K562 (cell line): ENCODE measurements around the gene PRPF6. TPM values are rescaled to one million over a fixed set of nuclear protein-coding genes. Genes with fewer than 3 reads are reported as not detected.

Source experiments
- ARID3A ChIP-seq: IDR thresholded peaks from 2 replicates; pipeline ENCODE4 v1.6.1; 2012; ENCODE audit warnings: low read depth, low read length, improper control_type of control experiment, borderline replicate concordance
- MAZ ChIP-seq, 2 experiments: fragments of 450-650 bp in 1 of 2; sonication (generic) in 1 of 2; formaldehyde crosslinking; IDR thresholded peaks in 1 of 2; conservative IDR thresholded peaks in 1 of 2; 2 replicates each; pipeline versions ENCODE4 v1.4.0 to v1.5.0; 2020; ENCODE audit warnings: mild to moderate bottlenecking in 1 of 2, missing genetic modification reagents in 1 of 2
- MNT ChIP-seq, 2 experiments: fragments of 450-650 bp; conservative IDR thresholded peaks; 2 replicates each; pipeline ENCODE4 v1.6.1; 2017; ENCODE audit warnings: mild to moderate bottlenecking in 2 of 2, moderate library complexity in 2 of 2
- RBFOX2 ChIP-seq: fragments of 200-400 bp; formaldehyde crosslinking; IDR thresholded peaks from 2 replicates; pipeline ENCODE4 v1.6.1; 2017; ENCODE audit warnings: low read depth, mild to moderate bottlenecking, low read length, moderate library complexity
- RERE ChIP-seq: sonication (generic); formaldehyde crosslinking; IDR thresholded peaks from 2 replicates; pipeline ENCODE4 v1.8.0; 2023; ENCODE audit warnings: missing genetic modification reagents, mild to moderate bottlenecking, borderline replicate concordance
- TBP ChIP-seq: optimal IDR thresholded peaks from 2 replicates; pipeline ENCODE3; 2011; ENCODE audit warnings: low read depth, low read length, improper control_type of control experiment
- ZNF146 ChIP-seq: IDR thresholded peaks from one replicate; pipeline ENCODE4 v1.6.1; 2018; ENCODE audit warnings: missing compliant biosample characterization; ENCODE audit not compliant: unreplicated experiment
- ZNF316 ChIP-seq: fragments of 450-650 bp; IDR thresholded peaks from 2 replicates; pipeline ENCODE4 v1.6.1; 2016
- polyA plus RNA-seq, 8 experiments: library from polyadenylated mRNA; depleted of rRNA in 4 of 8; stranded (reverse) in 5 of 8; unstranded in 3 of 8; fragments of >200 nt; fragmentation: Nextera tagmentation in 2 of 8; fragmentation: Illumina TruSeq in 1 of 8; extraction: Ambion mirVana in 2 of 8; extraction: Trizol in 1 of 8; gene quantifications; 2 replicates each; pipeline versions ENCODE4 v1.2.1 to v1.2.3, GENCODE V29; 2011 to 2014; ENCODE audit warnings: inconsistent platforms in 1 of 8, missing spikeins in 1 of 8
- total RNA-seq, 7 experiments: library from RNA; depleted of rRNA in 6 of 7; stranded (reverse); fragments of >200 nt in 6 of 7; fragmentation: Illumina TruSeq in 2 of 7; extraction: Trizol in 2 of 7; gene quantifications; 2 replicates each; pipeline versions ENCODE4 v1.2.1 to v1.2.3, GENCODE V29; 2011 to 2021; ENCODE audit warnings: low replicate concordance in 1 of 7

Gene PRPF6
- total and polyA plus RNA-seq, 9 of the 15 experiments (the other 6 are each of a cell fraction or from before 2014, with no cell fraction given), result 4.2 to 83.2 (median 59.9) TPM

GRCh38 chr20:63957004-63957689, 23.8 kb upstream of the PRPF6 start (continued):
- TF ChIP-seq RERE (CRISPR knock-in tag) (0 out of 2 replicates have a peak, but pooled peaks have one; percentile 31), ZNF316 (0 out of 2 replicates have a peak, but pooled peaks have one; percentile 9), ZNF146 (no peak), MNT (conservative IDR thresholded peaks at IDR 0.05) (no peak; a peak in 3 of 4 replicates), TBP (peak; percentile 50), MAZ (CRISPR knock-in tag; conservative IDR thresholded peaks at IDR 0.05 in 1 of 2, IDR thresholded peaks at IDR 0.05 in 1 of 2) (peak; percentile 27 to 50; a peak in 1 of 4 replicates), ARID3A (no peak), RBFOX2 (peak; percentile 61)
